Fibroblast of skin of left biceps (primary cell): Measurements from ENCODE around the gene IFIT5.
"Not testable (repeated sequence)": the region's sequence is repeated elsewhere in the genome, so short reads cannot be mapped to it uniquely, and the experiment has no call there.

Experiments
- DNase-seq, 2 experiments: peaks; one replicate each; pipeline ENCODE4 v3.0.0-alpha.2; 2013; ENCODE audit warnings: low read depth in 2 of 2

Gene IFIT5

GRCh38 chr10:89414146-89414878, at the start of gene IFIT5:
TSS of gene IFIT5 (plus strand) at chr10:89414568. CDS start at chr10:89414799, 231 bp downstream.
- peak; percentile 33 to 38 for DNase-seq

GRCh38 chr10:89367529-89367928, 46.8 kb upstream of the IFIT5 start:
- DNase-seq = no peak

GRCh38 chr10:89368129-89368528, 46.2 kb upstream of the IFIT5 start:
- DNase-seq = no peak

- no peak for DNase-seq
Observed at GRCh38 chr10:89369156-89370105, 44.9 kb upstream of the IFIT5 start.

- DNase-seq = no peak
Observed at GRCh38 chr10:89371079-89371478, 43.3 kb upstream of the IFIT5 start.

GRCh38 chr10:89371987-89372386, 42.4 kb upstream of the IFIT5 start:
- no peak for DNase-seq

- DNase-seq = peak in 1 of 2 experiments; percentile 54
Observed at GRCh38 chr10:89373916-89374711, 40.3 kb upstream of the IFIT5 start.

GRCh38 chr10:89374713-89375141, 39.6 kb upstream of the IFIT5 start:
- DNase-seq = no peak

GRCh38 chr10:89377705-89378637, 36.4 kb upstream of the IFIT5 start, which contains the start of gene IFIT1B:
TSS of gene IFIT1B (plus strand) at chr10:89378056. CDS start at chr10:89378136, 80 bp downstream.
- DNase-seq = no peak

- no peak for DNase-seq
Observed at GRCh38 chr10:89379103-89379502, 35.3 kb upstream of the IFIT5 start.

- DNase-seq = no peak
Observed at GRCh38 chr10:89382757-89383156, 31.6 kb upstream of the IFIT5 start.

GRCh38 chr10:89384474-89385340, 29.7 kb upstream of the IFIT5 start:
- DNase-seq = no peak

- no peak for DNase-seq
Observed at GRCh38 chr10:89388806-89389205, 25.6 kb upstream of the IFIT5 start.

- DNase-seq = no peak
Observed at GRCh38 chr10:89389254-89389653, 25.1 kb upstream of the IFIT5 start.

- no peak for DNase-seq
Observed at GRCh38 chr10:89390476-89391225, 23.7 kb upstream of the IFIT5 start.

GRCh38 chr10:89391226-89391576, 23.2 kb upstream of the IFIT5 start:
- not testable (repeated sequence) for DNase-seq

GRCh38 chr10:89391907-89392756, 22.2 kb upstream of the IFIT5 start, which contains the start of gene IFIT1:
TSS of gene IFIT1 (plus strand) at chr10:89392623. CDS start at chr10:89392713, 90 bp downstream.
- peak; percentile 68 to 70 for DNase-seq

GRCh38 chr10:89392974-89393373, 21.4 kb upstream of the IFIT5 start:
- DNase-seq = peak; percentile 69 to 74
